Prostate gland (tissue), 2 donors: ENCODE measurements around the gene EEFSEC. TPM values are rescaled to one million over a fixed set of nuclear protein-coding genes. Genes with fewer than 3 reads are reported as not detected.

ENCODE experiments used
- DNase-seq: peaks from one replicate; pipeline ENCODE4 v3.0.0-alpha.2; 2019; ENCODE audit warnings: low spot score
- H3K27ac ChIP-seq, 2 donors: fragments of 200-600 bp; sonication (generic); 2 replicates each; pipeline ENCODE4 v1.5.1; 2017 to 2019
- H3K27me3 ChIP-seq: fragments of 200-600 bp; sonication (generic); replicated peaks from 2 replicates; pipeline ENCODE4 v1.5.1; 2019; ENCODE audit not compliant: insufficient read depth
- H3K36me3 ChIP-seq, 2 donors: fragments of 200-600 bp; sonication (generic); 1 replicate in 1 of 2; 2 replicates in 1 of 2; pipeline versions ENCODE4 v1.5.1 to v1.8.1; 2017 to 2019
- H3K4me1 ChIP-seq: fragments of 200-600 bp; sonication (generic); replicated peaks from 2 replicates; pipeline ENCODE4 v1.5.1; 2019
- H3K4me3 ChIP-seq, 2 donors: fragments of 200-600 bp; sonication (generic); 2 replicates each; pipeline ENCODE4 v1.5.1; 2017 to 2019
- H3K9me3 ChIP-seq: fragments of 200-600 bp; sonication (generic); 2 replicates; pipeline ENCODE4 v1.5.1; 2017
- CTCF ChIP-seq, 4 experiments: fragments of 200-600 bp in 2 of 4; fragments of 450-650 bp in 2 of 4; sonication (generic) in 2 of 4; IDR thresholded peaks; 1 replicate in 3 of 4; 2 replicates in 1 of 4; pipeline ENCODE4 v1.5.1; 2016 to 2019; ENCODE audit warnings: antibody characterized with exemption in 4 of 4, mild to moderate bottlenecking in 2 of 4, moderate library complexity in 2 of 4
- POLR2A ChIP-seq: fragments of 450-650 bp; IDR thresholded peaks from one replicate; pipeline ENCODE4 v1.6.1; 2016; ENCODE audit warnings: antibody characterized with exemption, mild to moderate bottlenecking
- POLR2AphosphoS5 ChIP-seq: sonication (generic); formaldehyde crosslinking; IDR thresholded peaks from one replicate; pipeline ENCODE4 v1.6.1; 2017; ENCODE audit warnings: antibody characterized with exemption
- WGBS: methylation state at CpG from one replicate; pipeline ENCODE4 v1.1.5; 2018; 5-methylcytosine and 5-hydroxymethylcytosine counted together
- intact Hi-C: fragments of 100-400 bp; cut with DNase I; formaldehyde crosslinking; loops from one replicate; pipeline ENCODE4 v1.14.2; 2022
- total RNA-seq, 2 donors: library from RNA; depleted of rRNA; stranded (reverse); fragments of >200 nt; gene quantifications; one replicate each; pipeline ENCODE4 v1.1.0, GENCODE V29; 2016

Gene EEFSEC
- total RNA-seq, 2 donors from 2014 or later = 24.7 to 26.1 TPM

DNA sequence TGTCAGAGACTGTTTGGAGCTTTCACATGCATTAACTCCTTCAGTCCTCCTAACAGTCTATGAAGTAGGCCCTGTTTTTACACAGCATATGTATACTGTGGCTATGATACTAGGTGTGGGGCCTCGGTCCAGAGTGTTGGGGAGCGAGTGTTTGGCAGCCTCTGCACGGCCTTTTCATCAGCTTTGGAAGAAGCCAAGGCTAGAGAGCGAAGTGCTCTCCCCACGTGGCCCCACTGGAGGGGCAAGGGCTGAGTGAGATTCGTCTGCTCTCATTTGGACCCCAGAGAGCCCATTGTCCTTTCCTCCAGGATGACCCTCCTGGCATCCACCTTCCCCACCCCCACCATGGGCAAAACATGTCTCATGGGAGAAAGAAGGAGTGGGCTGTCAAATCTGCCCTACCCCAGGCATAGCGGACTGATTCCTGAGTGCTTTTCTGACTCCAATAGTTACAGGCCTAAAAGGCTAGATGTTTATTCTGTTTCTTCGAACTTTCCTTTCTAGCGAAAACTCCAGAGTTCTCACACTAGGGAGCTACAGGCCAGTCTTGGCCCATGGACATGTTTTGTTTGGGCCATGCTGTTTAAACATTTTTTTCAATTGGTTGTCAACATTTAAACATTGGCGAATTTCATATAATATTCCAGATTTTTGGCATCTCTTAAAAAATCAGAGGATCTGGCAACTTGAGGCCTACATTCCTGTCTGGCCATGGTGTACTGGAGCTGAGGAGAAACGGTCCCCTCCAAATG, 76.0 kb downstream of the EEFSEC start:
- Histone ChIP-seq H3K9me3 (no peaks in the 10 kb centered on the region), H3K27ac (no peak overlapping the region), H3K27me3 (no peaks in the 10 kb centered on the region), H3K4me3 (no peak overlapping the region), H3K36me3 (no peaks in the 10 kb centered on the region), H3K4me1 (peaks cover 4% of the 10 kb centered on the region)
- 81% methylated on average over 11 of the region's 11 CpGs for WGBS
- no peak for TF ChIP-seq POLR2A
- TF ChIP-seq CTCF (IDR thresholded peaks at IDR 0.05) = no peak
- no peak for TF ChIP-seq POLR2AphosphoS5
- no peak for DNase-seq
- intact Hi-C loops = loop anchor here (5.0 kb wide), 1 partner anchor 268 kb away; no protein-coding TSS in a partner anchor

- H3K4me3 ChIP-seq = no peak overlapping the region
- H3K36me3 ChIP-seq = no peaks in the 10 kb centered on the region
- peaks cover 4% of the 10 kb centered on the region for H3K4me1 ChIP-seq
- intact Hi-C loops = no loop called here
- no peak overlapping the region for H3K27ac ChIP-seq
- TF ChIP-seq POLR2A (no peak), CTCF (IDR thresholded peaks at IDR 0.05) (no peak), POLR2AphosphoS5 (no peak)
- no peaks in the 10 kb centered on the region for H3K27me3 ChIP-seq
- no peaks in the 10 kb centered on the region for H3K9me3 ChIP-seq
- WGBS = 41% methylated on average over 6 of the region's 6 CpGs
- no peak for DNase-seq
These were observed 78.3 kb downstream of the EEFSEC start for GRCh38 chr3:128231606-128232005.

- DNase-seq = no peak
- H3K4me1 ChIP-seq = peaks cover 4% of the 10 kb centered on the region
- H3K27ac ChIP-seq = no peak overlapping the region
- H3K4me3 ChIP-seq = no peak overlapping the region
- no peaks in the 10 kb centered on the region for H3K36me3 ChIP-seq
- H3K9me3 ChIP-seq = no peaks in the 10 kb centered on the region
- intact Hi-C loops = no loop called here
- no peaks in the 10 kb centered on the region for H3K27me3 ChIP-seq
- WGBS = 61% methylated on average over 14 of the region's 14 CpGs
- TF ChIP-seq CTCF (IDR thresholded peaks at IDR 0.05) = no peak
- TF ChIP-seq POLR2A = no peak
- no peak for TF ChIP-seq POLR2AphosphoS5
These were observed 79.3 kb downstream of the EEFSEC start for GRCh38 chr3:128232376-128233178.

GRCh38 chr3:128235207-128235926, 82.1 kb downstream of the EEFSEC start:
- intact Hi-C loops = no loop called here
- Histone ChIP-seq H3K36me3 (no peaks in the 10 kb centered on the region), H3K4me1 (peaks cover 6% of the 10 kb centered on the region), H3K9me3 (no peaks in the 10 kb centered on the region), H3K4me3 (no peak overlapping the region), H3K27me3 (no peaks in the 10 kb centered on the region), H3K27ac (no peak overlapping the region)
- no peak for DNase-seq
- 66% methylated on average over 11 of the region's 11 CpGs for WGBS
- TF ChIP-seq CTCF (IDR thresholded peaks at IDR 0.05) = no peak
- no peak for TF ChIP-seq POLR2A
- TF ChIP-seq POLR2AphosphoS5 = no peak
